Measurements from ENCODE around the gene ANKRD11.

The ANKRD11 gene

GRCh38 chr16:89324056-89325010, 166.0 kb downstream of the ANKRD11 start:
- no peak for DNase-seq

DNA sequence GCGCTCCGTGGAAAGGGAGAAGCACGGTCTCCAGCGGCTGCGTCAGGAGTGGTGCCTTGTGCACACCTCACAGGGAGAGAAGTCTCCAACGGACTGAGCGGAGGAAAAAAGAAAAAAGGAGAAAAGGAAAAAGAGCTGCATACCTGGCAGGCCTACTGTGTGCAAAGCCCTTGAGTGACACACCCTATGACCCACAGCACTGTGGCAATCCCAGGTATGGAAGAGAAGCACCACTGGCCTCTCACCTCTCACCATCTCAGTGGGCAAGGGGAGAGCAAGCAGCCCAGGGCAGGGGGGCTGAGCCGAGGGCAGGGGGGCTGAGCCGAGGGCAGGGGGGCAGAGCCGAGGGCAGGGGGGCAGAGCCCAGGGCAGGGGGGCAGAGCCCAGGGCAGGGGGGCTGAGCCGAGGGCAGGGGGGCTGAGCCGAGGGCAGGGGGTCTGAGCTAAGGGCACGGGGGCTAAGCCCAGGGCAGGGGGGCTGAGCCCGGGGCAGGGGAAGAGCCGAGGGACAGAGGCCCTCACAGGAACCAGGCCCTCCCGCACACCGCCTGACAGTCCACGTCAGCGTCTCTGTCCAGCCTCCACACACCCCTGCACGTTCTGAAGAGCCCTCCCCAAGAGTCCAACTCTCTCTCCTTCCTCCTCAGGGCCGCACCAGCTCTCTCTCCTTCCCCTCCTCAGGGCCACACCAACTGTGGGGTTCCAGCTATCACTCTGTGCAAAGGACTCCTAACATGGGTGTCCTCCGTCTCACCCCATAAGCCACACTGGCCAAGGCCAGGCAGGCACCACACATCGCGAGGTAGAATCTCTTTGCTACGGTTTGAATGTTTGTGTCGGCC, 167.0 kb downstream of the ANKRD11 start:
- DNase-seq, result no peak

DNA sequence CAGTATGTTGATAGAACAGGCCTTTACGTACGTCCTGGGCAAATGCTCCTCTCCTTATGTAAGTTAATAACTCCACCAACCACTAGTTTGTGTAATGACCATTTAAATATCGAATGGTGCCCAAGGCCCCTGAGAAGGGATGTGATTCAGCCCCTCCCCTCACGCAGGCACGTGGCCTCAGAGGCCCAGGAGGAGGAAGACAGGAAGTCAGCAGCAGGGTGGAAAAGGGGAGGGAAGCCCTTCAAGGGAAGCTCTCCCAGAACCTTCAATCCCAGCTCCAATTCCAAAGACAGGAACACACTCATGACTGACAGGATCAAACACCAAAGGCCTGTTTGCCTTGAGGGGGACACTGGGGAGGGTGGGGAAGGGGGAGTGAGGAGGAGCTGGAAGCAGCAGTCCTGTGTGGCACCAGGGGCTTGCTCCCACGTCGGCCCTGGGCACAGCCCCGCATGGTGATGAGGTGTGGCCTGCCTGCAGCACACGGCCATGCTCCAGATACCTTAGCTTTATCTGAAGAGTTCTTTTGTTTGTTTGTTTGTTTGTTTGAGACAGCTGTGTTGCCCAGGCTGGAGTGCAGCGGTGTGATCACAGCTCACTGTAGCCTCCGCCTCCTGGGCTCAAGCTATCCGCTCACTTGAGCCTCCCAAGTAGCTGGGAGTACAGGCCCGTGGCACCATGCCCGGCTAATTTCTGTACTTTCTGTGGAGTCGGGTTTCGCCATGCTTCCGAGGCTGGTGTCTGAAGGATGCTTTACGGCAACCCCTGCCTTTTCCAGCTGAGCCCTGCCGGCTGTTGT, 167.8 kb downstream of the ANKRD11 start:
- peak in 1 of 2 experiments; percentile 26 for DNase-seq

DNA sequence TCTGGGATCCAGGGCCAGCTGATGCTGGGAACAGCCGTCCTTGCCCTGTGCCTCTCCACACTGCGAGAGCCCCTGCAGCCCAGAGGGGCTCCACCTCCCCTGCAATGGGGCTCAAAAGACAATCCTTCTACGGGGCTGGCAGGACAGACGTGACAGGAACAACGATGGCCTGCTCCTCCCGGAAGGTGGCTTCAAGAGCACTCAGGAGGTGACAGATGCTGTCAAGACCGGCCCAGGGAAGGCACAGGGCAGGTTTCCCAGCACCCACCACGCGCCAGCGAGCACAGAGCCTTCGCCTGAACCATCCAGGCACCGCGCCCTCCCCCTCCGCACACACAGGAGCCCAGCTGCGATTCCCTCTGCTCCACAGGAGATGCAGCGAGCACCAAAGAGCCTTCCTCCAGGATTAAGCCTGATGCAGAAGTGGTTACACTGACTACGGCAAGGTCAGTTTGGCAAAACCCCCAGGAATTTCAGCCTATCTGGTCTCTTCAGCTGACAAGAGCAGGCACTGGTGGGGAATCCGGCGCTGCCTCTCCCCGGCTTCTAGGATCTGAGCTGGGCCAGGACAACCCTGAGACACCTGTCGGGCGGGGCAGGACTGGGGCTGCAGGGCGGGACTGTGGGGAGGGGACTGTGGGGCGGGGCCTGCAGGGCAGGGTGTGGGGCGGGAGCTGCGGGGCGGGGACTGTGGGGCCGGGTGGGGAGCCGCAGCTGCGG, 169.4 kb downstream of the ANKRD11 start:
- no peak for DNase-seq

- peak; percentile 23 to 29 for DNase-seq
Measured at GRCh38 chr16:89319886-89320781, 170.2 kb downstream of the ANKRD11 start.

GRCh38 chr16:89319631-89319885, 170.8 kb downstream of the ANKRD11 start:
- no peak for DNase-seq

DNA sequence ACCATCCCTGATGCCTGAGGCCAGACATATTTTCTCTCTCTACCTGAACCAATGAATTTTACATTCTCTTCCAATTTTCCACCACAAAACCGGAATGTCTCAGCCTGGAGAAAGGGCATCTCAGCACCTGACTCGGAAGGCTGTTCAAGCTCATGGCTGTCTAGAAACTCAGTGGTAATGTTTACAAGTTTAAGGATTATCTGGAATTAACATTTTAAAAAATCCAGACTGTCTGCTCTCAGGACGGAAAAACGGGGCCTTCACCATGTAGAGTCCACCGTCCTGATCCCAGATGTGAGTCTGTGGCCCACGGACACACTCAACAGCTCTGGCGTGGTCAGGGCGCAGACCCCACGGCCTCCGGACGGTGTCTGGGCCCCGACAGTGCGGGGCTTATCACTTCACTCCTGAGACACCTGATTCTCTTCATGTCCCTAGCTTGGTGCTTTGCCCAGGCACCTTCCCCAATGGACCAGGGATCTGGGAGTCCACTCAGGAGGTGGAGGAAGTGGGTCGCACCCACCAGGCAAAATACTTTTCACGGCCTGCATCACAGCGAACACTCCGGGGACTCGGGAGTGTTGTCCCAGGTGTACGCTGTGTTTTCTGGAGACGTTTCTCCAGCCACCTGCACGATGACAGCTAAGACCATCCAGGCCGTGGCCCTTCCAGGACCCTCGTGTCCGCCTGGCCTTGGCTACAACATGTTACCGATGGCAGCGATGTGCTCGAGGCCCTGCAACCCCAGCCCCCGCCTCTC, 171.3 kb downstream of the ANKRD11 start:
- no peak for DNase-seq

DNA sequence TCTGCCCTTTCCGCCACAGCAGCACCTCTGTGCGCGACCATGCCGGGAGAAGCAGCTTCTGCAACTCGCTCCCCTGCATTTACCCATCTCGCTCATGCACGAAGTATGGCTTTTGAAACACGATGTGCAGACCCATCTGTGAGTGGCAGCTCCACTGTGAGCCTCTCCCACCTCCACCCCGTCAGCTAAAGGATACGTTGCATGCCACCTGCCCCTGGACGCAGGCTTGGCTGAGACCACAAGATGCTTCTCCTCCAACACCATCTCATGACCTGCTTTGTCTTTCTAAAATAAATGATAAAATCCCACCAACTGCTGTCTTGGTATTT, 172.0 kb downstream of the ANKRD11 start:
- no peak for DNase-seq

- DNase-seq, result no peak
Measured at GRCh38 chr16:89317729-89318429, 172.5 kb downstream of the ANKRD11 start.

DNA sequence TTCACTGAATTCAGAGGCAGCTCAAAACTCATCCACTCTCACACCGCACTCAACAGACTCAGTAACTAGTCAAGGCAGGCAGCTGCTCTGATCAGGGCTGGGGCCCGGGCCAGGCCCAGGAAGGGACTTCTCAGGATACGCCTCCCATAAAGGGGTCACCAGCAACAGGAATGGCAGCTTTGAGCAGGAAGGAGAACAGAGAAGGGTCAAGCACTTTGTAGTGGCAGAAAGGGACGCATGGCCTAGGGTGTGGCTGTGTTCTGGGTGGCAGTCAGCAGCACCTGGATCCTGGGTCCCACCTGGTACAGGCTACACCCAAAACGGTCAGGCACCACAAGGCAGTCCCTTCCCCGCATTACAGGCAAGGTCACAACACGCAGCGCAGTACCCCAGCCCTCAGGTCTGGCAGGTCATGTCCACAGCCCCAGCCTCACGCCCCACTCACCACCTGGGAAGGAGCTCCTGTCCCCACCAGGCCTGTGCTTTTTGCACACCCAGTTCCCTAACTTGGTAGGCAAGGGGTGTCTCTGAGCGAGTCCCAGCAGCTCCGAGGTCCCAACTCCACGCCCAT, 173.2 kb downstream of the ANKRD11 start:
- no peak for DNase-seq

- no peak for DNase-seq
Measured at GRCh38 chr16:89316701-89317100, 173.7 kb downstream of the ANKRD11 start.

GRCh38 chr16:89315791-89316581, 174.4 kb downstream of the ANKRD11 start:
- DNase-seq, result peak; percentile 91 to 92

DNA sequence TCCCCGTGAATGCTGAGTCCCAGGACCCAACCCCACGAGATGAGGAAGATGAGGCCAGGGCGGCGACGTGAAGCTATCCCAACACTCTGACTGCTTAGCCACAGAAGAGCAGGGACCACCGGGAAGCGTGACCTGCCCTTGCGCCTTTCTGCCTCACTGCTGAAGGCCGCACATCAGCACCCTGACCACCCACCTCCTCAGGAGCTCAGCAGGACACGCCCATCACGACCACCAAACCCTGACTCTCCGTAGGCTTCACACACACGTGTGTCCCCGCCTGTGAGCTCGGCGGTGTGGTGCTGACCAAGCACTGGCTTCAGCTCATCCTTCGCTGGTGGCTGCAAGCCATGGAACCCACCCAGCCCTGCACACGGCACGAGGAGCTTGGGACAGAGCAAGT, 175.1 kb downstream of the ANKRD11 start:
- DNase-seq, result no peak

DNA sequence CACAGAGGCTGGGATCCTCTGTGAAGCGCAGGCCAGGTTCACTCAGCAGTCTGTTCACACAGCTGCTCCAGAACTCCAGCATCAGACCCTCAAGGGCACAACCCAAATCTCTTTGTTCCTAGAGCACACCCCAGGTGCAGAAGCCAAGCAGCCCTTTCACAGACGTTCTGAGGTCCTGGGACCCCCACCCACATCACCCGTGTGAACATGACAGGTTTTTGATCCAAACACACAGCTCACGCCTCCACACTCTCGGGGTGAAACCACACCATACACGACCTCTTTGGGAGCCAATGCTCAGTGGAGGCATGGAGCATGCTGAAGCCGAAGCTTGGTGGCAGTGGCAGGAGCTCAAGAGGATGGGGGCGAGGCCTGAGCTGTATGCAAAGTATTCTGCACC, 175.5 kb downstream of the ANKRD11 start:
- no peak for DNase-seq

DNA sequence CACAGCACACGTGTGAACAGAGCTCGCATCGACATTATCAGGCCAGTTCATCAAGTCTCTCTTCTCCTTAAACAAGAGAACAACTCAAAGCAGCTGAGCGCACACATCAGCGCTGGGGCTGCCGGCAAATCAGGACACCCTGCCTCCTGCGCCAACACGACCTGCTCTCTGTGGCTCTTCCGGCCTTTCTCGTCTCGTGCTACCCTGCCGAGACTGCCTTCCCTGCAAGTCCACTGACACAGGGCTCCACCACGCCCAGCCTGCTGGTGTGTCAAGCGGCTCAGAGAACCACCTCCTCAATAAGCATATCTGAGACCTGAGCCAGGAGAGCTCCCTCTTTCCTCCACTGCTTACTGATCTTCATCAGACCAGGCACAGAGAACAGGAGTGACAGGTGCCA, 176.0 kb downstream of the ANKRD11 start:
- no peak for DNase-seq

- DNase-seq, result no peak
Measured at GRCh38 chr16:89313583-89313982, 176.8 kb downstream of the ANKRD11 start.

- no peak for DNase-seq
Measured at GRCh38 chr16:89312598-89313299, 177.6 kb downstream of the ANKRD11 start.

- DNase-seq, result no peak
Measured at GRCh38 chr16:89312194-89312593, 178.2 kb downstream of the ANKRD11 start.

All from Kasumi-1 (cell line).